PFSK-1 (cell line): ENCODE measurements around the gene DMWD.

Experiments used
- POLR2AphosphoS5 ChIP-seq: IDR thresholded peaks from 2 replicates; pipeline ENCODE4 v1.6.1; 2012; ENCODE audit warnings: low read depth, mild to moderate bottlenecking, control low read depth, low read length, moderate library complexity
- REST ChIP-seq, 2 experiments: IDR thresholded peaks; 2 replicates each; pipeline versions ENCODE4 v1.6.1 to v1.8.0; 2011 to 2012; ENCODE audit warnings: low read depth in 2 of 2, low read length in 2 of 2, control low read depth in 1 of 2, inconsistent platforms in 1 of 2, mild to moderate bottlenecking in 1 of 2, moderate library complexity in 1 of 2; ENCODE audit not compliant: insufficient read depth in 1 of 2
- TAF1 ChIP-seq: IDR thresholded peaks from 2 replicates; pipeline ENCODE4 v1.6.1; 2012; ENCODE audit warnings: low read length, control low read depth, borderline replicate concordance; ENCODE audit not compliant: insufficient read depth

DNA sequence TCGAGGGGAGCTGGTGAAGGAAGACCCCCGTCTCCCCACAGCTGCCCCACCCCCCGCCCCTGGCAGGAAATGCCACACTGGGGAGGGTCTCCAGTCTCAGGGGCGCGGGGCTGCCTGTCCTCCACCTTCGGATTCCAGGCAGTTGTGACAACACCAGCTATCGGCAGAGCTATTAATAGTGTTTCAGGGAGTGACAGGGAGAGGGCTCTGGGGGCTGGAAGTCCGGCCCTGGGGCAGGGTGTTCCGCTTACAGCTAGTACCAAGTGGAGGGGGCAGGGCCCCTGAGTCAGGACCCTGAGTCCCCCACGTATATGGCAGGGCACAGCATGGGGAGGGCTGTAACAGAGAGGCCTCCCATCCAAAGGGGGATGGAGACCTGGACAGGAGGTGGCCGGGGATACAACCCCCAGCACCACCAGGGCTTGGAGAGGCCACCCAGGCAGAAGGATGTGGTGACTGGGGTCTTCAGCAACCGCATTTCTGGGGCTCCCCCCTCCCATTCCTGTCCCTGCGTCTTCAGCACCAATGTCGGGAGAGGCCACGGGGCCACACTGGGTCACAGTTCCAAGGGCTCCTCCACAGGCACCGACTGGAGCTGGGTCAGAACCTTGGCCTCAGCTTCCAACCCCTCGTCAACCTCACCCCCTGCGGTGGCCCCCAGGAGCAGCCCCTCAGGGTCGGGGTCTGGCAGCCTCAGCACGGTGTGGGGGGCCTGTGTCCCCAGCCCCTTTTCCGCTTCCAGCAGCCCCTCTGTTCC lies 27.5 kb downstream of the DMWD start:
- TF ChIP-seq POLR2AphosphoS5 (no peak), TAF1 (no peak), REST (IDR thresholded peaks at IDR 0.05; ENCODE audit: insufficient read depth in 1 of 2, low read depth in 2 of 2, low read length in 2 of 2) (no peak)
